HG03558 (cell line): ENCODE results near the gene RPL14.
"Not testable (repeated sequence)": the region's sequence is repeated elsewhere in the genome, so short reads cannot be mapped to it uniquely, and the experiment has no call there.

Source experiments
- ATAC-seq: cut with Tn5 transposase; IDR thresholded peaks from one replicate; pipeline ENCODE4 v1.9.1; 2021; ENCODE audit warnings: moderate number of reproducible peaks; ENCODE audit not compliant: unreplicated experiment; ENCODE audit errors: extremely low read depth

RPL14 gene

GRCh38 chr3:40461161-40461560 is 4.0 kb downstream of the RPL14 start:
- ATAC-seq, result no peak

- ATAC-seq, result not testable (repeated sequence)
Observed at GRCh38 chr3:40462838-40463237, 5.7 kb downstream of the RPL14 start.

GRCh38 chr3:40463579-40463978 is 6.4 kb downstream of the RPL14 start:
- ATAC-seq, result no peak

GRCh38 chr3:40464339-40465110 is 7.4 kb downstream of the RPL14 start:
- no peak for ATAC-seq

- ATAC-seq, result no peak
Observed at GRCh38 chr3:40465111-40465407, 7.9 kb downstream of the RPL14 start.

GRCh38 chr3:40465456-40465855 is 8.3 kb downstream of the RPL14 start:
- ATAC-seq, result no peak

- no peak for ATAC-seq
Observed at GRCh38 chr3:40468018-40468417, 10.9 kb downstream of the RPL14 start.

GRCh38 chr3:40470701-40471100 is 13.6 kb downstream of the RPL14 start:
- no peak for ATAC-seq

GRCh38 chr3:40476478-40477470 is 19.6 kb downstream of the RPL14 start, which contains the start of gene ZNF619:
Gene ZNF619 (plus strand): TSS chr3:40477122. CDS start chr3:40477980, 858 bp downstream.
- no peak for ATAC-seq

GRCh38 chr3:40477666-40478065 is 20.5 kb downstream of the RPL14 start:
- ATAC-seq, result no peak

GRCh38 chr3:40487172-40487571 is 30.0 kb downstream of the RPL14 start:
- no peak for ATAC-seq

GRCh38 chr3:40490916-40491315 is 33.8 kb downstream of the RPL14 start:
- ATAC-seq, result no peak

- no peak for ATAC-seq
Observed at GRCh38 chr3:40494698-40495097, 37.6 kb downstream of the RPL14 start.

- ATAC-seq, result no peak
Observed at GRCh38 chr3:40497288-40497687, 40.1 kb downstream of the RPL14 start.

- ATAC-seq, result no peak
Observed at GRCh38 chr3:40499952-40500351, 42.8 kb downstream of the RPL14 start.

GRCh38 chr3:40502034-40502433 is 44.9 kb downstream of the RPL14 start:
- ATAC-seq, result no peak

- ATAC-seq, result no peak
Observed at GRCh38 chr3:40504636-40505430, 47.7 kb downstream of the RPL14 start.

- no peak for ATAC-seq
Observed at GRCh38 chr3:40505599-40506462, 48.7 kb downstream of the RPL14 start, which contains the start of gene ZNF620. Gene ZNF620 (plus strand): TSS chr3:40506039. CDS start chr3:40506353, 314 bp downstream.

GRCh38 chr3:40511031-40511718 is 54.0 kb downstream of the RPL14 start:
- ATAC-seq, result no peak
